Neural cell (in vitro differentiated cells): ENCODE results near the gene DPY19L2.
"Not testable (repeated sequence)": the region's sequence is repeated elsewhere in the genome, so short reads cannot be mapped to it uniquely, and the experiment has no call there.

ENCODE experiments used
- EP300 ChIP-seq: fragments of 450-650 bp; conservative IDR thresholded peaks from 2 replicates; pipeline ENCODE4 v1.6.1; 2014; ENCODE audit warnings: antibody characterized with exemption, mild to moderate bottlenecking, moderate library complexity; ENCODE audit not compliant: poor library complexity, severe bottlenecking
- RAD21 ChIP-seq: fragments of 450-650 bp; conservative IDR thresholded peaks from 2 replicates; pipeline ENCODE4 v1.6.1; 2014; ENCODE audit warnings: antibody characterized with exemption, mild to moderate bottlenecking, moderate library complexity
- TF ChIP-seq, protein P1 (sequence below): fragments of 450-650 bp; IDR thresholded peaks from 2 replicates; pipeline ENCODE4 v1.5.1; 2014; ENCODE audit warnings: antibody characterized with exemption, mild to moderate bottlenecking, moderate library complexity; ENCODE audit not compliant: poor library complexity, severe bottlenecking

DNA sequence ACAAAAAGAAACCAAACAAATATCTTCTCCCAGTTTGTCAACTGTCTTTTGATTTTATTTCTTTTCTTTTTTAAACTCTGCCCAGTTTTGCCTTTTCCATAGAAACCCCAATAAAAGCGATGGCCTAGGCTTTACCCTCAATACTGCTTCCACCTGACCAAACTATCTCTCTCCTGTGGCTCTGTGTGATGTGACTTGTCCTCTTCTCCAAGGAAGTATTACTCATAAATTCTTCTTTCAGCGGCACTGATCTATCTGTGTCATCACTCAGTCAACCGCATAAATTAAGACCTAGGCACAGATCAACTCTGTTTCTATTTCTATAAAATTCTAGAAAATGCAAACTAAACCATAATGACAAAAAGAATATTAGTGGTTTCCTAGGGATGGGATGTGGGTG is 9.8 kb downstream of the DPY19L2 start:
- TF ChIP-seq, protein P1, sequence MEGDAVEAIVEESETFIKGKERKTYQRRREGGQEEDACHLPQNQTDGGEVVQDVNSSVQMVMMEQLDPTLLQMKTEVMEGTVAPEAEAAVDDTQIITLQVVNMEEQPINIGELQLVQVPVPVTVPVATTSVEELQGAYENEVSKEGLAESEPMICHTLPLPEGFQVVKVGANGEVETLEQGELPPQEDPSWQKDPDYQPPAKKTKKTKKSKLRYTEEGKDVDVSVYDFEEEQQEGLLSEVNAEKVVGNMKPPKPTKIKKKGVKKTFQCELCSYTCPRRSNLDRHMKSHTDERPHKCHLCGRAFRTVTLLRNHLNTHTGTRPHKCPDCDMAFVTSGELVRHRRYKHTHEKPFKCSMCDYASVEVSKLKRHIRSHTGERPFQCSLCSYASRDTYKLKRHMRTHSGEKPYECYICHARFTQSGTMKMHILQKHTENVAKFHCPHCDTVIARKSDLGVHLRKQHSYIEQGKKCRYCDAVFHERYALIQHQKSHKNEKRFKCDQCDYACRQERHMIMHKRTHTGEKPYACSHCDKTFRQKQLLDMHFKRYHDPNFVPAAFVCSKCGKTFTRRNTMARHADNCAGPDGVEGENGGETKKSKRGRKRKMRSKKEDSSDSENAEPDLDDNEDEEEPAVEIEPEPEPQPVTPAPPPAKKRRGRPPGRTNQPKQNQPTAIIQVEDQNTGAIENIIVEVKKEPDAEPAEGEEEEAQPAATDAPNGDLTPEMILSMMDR = not testable (repeated sequence)
- TF ChIP-seq RAD21, EP300: not testable (repeated sequence)
